NCI-H2081 treated with DMSO at 0.1 percent for 48 hours (cell line): ENCODE results near the gene NCK2.

Source experiments
- DNase-seq: peaks from one replicate; lab custom pipeline; 2025; lab: John Stamatoyannopoulos, UW

The NCK2 gene

GRCh38 chr2:105736145-105736544 lies 8.6 kb upstream of the NCK2 start:
- DNase-seq: no peak

- DNase-seq: no peak
Measured at GRCh38 chr2:105737980-105738657, 6.6 kb upstream of the NCK2 start.

- DNase-seq: no peak
Measured at GRCh38 chr2:105738658-105739241, 6.0 kb upstream of the NCK2 start.

GRCh38 chr2:105739426-105739825 lies 5.3 kb upstream of the NCK2 start:
- DNase-seq: no peak

GRCh38 chr2:105739944-105740530 lies 4.7 kb upstream of the NCK2 start:
- no peak for DNase-seq

- DNase-seq: no peak
Measured at GRCh38 chr2:105741174-105741573, 3.5 kb upstream of the NCK2 start.

- no peak for DNase-seq
Measured at GRCh38 chr2:105741617-105742016, 3.1 kb upstream of the NCK2 start.

- no peak for DNase-seq
Measured at GRCh38 chr2:105744091-105744908, 412 bp upstream of the NCK2 start.

GRCh38 chr2:105746177-105747080 lies 1.7 kb downstream of the NCK2 start:
- no peak for DNase-seq

- no peak for DNase-seq
Measured at GRCh38 chr2:105747254-105747894, 2.7 kb downstream of the NCK2 start.

GRCh38 chr2:105747991-105748390 lies 3.3 kb downstream of the NCK2 start:
- DNase-seq: no peak

- DNase-seq: no peak
Measured at GRCh38 chr2:105748566-105748965, 3.9 kb downstream of the NCK2 start.

GRCh38 chr2:105749583-105750400 lies 5.1 kb downstream of the NCK2 start:
- DNase-seq: no peak

- DNase-seq: no peak
Measured at GRCh38 chr2:105750735-105751134, 6.0 kb downstream of the NCK2 start.

- no peak for DNase-seq
Measured at GRCh38 chr2:105751272-105751671, 6.6 kb downstream of the NCK2 start.

GRCh38 chr2:105752691-105753358 lies 8.1 kb downstream of the NCK2 start:
- DNase-seq: no peak

GRCh38 chr2:105753380-105753779 lies 8.7 kb downstream of the NCK2 start:
- DNase-seq: no peak

GRCh38 chr2:105754011-105754410 lies 9.3 kb downstream of the NCK2 start:
- no peak for DNase-seq

- no peak for DNase-seq
Measured at GRCh38 chr2:105754994-105755393, 10.3 kb downstream of the NCK2 start.

GRCh38 chr2:105755895-105756294 lies 11.2 kb downstream of the NCK2 start:
- no peak for DNase-seq
